ENCODE results near the gene INSL3.

The INSL3 gene

DNA sequence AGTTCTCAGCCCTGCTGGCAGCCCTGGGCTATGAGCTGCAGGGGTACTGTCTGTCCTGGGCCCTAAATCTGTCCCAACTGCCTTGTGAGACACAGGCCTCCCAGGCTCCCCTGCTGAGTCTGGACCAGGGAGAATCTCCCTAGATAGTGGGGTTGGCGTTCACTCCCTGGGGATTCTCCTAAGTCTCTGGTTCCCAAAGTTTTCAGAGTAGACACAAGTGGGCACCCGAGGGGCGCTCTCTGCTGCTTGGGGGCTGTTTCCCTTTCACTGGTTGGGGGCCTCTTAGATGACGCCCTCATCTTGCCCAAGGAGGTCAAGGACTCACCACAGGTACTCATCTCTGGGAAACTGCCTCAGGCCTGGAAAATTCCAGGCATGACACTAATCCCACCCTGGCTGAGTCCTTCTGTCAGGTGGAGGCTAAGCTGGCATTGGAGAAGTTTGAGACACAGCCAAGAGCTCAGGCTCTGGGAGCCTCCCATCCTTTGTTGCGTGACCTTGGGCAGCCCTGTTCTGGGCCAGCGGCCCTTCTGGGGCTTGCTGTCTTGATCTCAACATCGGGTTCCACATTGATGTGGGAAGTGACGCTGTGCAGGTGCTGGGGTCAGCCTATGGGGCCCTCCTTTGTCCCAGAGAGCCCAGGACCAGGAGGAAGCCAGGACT lies 42.3 kb upstream of the INSL3 start:
- TF ChIP-seq, protein P1, sequence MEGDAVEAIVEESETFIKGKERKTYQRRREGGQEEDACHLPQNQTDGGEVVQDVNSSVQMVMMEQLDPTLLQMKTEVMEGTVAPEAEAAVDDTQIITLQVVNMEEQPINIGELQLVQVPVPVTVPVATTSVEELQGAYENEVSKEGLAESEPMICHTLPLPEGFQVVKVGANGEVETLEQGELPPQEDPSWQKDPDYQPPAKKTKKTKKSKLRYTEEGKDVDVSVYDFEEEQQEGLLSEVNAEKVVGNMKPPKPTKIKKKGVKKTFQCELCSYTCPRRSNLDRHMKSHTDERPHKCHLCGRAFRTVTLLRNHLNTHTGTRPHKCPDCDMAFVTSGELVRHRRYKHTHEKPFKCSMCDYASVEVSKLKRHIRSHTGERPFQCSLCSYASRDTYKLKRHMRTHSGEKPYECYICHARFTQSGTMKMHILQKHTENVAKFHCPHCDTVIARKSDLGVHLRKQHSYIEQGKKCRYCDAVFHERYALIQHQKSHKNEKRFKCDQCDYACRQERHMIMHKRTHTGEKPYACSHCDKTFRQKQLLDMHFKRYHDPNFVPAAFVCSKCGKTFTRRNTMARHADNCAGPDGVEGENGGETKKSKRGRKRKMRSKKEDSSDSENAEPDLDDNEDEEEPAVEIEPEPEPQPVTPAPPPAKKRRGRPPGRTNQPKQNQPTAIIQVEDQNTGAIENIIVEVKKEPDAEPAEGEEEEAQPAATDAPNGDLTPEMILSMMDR (IDR thresholded peaks at IDR 0.05; ENCODE audit: low read depth, low read length), result no peak
- H3K4me3 ChIP-seq (ENCODE audit: low read depth, low read length), result no peak overlapping the region

DNA sequence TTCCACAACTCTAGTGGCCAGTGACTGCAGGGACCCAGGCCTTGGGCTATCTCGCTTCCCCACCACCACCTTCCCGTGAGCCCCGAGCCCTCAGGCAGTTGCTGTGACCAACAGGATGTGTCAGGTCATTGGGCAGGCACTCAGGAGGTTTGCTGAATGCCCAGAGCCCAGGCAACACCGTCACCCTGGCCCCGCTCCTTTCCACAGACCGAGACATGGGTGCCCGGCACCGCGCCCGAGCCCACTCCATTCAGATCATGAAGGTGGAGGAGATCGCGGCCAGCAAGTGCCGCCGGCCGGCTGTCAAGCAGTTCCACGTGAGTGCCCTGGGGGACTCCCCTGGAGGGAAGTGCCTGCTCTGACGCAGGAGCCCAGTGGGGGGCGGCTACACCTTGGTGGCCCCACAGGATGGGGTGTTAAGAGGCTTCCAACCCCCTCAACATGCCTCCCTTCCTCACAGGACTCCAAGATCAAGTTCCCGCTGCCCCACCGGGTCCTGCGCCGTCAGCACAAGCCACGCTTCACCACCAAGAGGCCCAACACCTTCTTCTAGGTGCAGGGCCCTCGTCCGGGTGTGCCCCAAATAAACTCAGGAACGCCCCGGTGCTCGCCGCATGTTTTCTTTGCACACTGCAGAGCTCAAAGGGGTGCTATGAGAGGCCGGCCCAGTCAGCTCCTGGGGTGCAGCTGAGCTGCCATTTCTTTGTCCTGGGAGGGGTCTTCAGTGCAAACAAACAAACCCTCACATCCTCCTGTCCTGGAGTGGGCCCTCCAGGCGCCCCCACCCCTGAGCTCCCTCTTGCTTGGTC lies 41.6 kb upstream of the INSL3 start:
- TF ChIP-seq, protein P1 (IDR thresholded peaks at IDR 0.05; ENCODE audit: low read depth, low read length), result no peak
- H3K4me3 ChIP-seq (ENCODE audit: low read depth, low read length), result no peak overlapping the region

DNA sequence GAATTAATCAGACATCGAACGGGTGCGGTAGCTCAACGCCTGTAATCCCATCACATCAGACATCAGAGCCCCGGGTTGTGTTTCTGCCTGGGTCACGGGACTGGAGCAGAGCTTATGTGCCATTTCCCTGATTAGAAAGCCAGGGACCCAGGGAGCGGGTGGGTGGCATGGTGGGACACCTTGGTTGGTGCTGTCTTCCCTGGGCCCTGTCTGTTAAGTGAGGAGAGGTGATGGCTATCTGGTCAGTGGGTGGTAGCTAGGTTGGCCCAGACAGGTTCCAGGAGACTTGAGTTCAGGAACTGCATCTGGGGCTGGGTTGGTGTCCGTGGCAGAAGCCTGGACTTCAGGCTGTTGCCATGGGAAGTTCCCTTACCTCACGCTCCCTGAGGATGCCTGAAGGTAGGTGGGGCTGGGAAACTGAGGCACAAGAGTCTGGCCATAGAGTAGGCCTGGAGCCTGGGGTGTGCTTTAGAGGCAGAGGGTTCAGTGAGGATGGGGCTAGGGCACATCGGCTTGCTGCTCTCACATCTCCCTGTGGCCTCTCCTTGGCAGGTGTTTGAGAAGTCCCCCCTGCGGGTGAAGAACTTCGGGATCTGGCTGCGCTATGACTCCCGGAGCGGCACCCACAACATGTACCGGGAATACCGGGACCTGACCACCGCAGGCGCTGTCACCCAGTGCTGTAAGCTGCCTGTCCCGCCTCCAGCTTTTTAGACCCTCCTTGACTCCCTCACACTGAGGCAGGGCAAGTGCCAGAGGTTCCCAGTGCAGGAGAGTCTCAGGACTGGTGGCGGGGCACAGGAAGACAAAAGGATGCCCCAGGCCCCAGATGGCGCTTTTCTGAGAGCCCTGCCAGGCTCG lies 40.5 kb upstream of the INSL3 start:
- H3K4me3 ChIP-seq (ENCODE audit: low read depth, low read length), result peak overlapping the region; percentile 100
- TF ChIP-seq, protein P1 (IDR thresholded peaks at IDR 0.05; ENCODE audit: low read depth, low read length), result no peak

DNA sequence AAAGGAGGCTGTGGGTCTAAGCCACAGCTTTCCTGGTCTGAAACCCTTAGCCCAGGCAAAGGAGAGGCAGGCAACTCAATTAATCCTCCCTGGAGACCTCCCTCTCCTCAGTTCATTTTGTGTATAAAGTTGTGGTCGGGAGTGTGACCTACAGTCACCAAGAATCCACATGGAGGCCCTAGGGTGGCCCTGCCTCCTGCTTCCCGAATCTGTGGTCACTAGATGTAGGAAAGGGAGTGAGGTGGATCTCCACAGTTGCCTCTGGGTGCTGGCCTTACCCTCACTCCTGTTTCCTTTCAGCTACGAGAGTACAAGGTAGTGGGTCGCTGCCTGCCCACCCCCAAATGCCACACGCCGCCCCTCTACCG lies 39.7 kb upstream of the INSL3 start:
- TF ChIP-seq, protein P1 (IDR thresholded peaks at IDR 0.05; ENCODE audit: low read depth, low read length), result no peak
- H3K4me3 ChIP-seq (ENCODE audit: low read depth, low read length), result peak overlapping the region; percentile 100

DNA sequence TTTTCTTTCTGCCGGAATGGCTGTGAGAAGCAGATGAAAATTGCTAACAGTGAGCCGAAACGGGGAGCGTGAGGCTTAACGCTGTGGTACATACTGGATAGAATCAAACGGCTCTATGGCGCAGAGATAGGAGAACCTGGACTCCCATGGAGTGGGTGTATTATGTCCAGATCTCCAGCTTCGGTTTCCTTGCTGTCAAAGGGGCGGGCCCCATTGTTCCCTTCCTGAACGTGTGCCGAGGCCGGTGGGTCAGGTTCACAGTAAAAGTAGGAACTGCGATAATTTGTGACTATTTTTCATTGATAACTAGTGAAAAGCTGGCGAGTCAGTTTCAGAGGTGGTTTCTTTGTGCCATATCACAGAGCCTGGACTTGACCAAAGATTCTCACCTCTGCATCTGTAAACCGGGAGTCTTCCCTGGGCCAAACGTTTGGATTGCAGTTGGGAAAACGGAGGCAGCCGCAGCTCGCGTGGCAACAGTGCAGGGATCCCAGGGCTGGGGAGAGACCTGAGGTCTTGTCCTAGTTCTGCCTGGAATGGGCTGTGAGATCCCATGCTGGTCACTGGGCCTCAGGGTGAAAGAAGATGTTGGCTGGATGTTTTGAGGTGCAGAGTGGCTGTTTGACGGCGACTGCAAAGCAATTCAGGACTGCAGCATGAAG lies 39.1 kb upstream of the INSL3 start:
- peak overlapping the region; percentile 100 for H3K4me3 ChIP-seq (ENCODE audit: low read depth, low read length)
- TF ChIP-seq, protein P1 (IDR thresholded peaks at IDR 0.05; ENCODE audit: low read depth, low read length), result no peak

DNA sequence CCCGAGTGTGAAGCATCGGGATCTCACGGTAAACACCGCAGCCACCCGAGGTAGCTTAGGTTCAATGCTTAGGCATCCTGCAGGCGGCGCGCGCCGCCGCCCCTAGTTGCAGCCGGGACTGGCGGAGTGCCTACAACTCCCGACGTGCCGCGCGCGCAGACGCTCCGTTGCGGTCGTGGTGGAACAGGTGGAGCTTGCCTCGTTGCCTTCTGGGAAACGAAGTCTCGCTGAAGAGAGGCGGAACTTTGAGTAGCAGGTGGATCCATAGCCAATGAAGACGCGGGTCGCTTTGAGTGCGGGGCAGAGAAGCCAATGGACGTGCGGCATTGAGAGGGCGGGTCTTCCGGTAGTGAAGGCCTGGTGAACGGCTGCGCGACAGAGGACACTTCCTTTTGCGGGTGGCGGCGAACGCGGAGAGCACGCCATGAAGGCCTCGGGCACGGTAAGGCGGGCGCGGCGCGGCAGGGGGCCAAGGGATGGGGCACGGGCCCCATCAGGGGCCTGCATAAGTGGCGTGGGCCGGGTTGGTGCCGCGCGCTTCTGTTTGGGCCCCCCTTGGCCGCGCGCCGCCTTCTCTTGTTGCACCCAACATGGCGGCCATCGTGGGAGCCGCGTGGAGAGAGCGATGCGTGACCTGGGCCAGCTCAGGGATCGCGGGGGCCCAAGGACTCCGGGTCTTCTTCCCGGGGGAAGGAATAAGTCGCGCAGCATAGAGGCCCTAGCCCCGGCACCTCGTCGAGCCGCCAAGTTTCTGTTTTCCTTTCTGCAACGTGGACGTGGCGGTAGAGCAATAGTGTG lies 38.4 kb upstream of the INSL3 start, which contains the start of gene RPL18A:
Gene RPL18A (plus strand): TSS at position 378 of the 798 bp plus-strand sequence. CDS start 47 bp downstream, at position 425.
- TF ChIP-seq, protein P1 (IDR thresholded peaks at IDR 0.05; ENCODE audit: low read depth, low read length), result peak; percentile 76

More for the DNA sequence above, 38.4 kb upstream of the INSL3 start, which contains the start of gene RPL18A:
- H3K4me3 ChIP-seq (ENCODE audit: low read depth, low read length), result peak within 1 kb of the TSS; percentile 100
